H9 (cell line): ENCODE data around the gene MEX3C. TPM values are rescaled to one million over a fixed set of nuclear protein-coding genes. Genes with fewer than 3 reads are reported as not detected.

Experiments used
- DNase-seq: peaks from one replicate; pipeline ENCODE4 v3.0.0-alpha.2; 2017
- H2AFZ ChIP-seq: one replicate; pipeline ENCODE4 v1.6.1; 2013; ENCODE audit warnings: mild to moderate bottlenecking, low read length, control low read depth, moderate library complexity
- H2AK5ac ChIP-seq: 2 replicates; pipeline ENCODE4 v1.6.1; 2013; ENCODE audit warnings: low read length, control low read depth, mixed read lengths; ENCODE audit not compliant: insufficient read length
- H2BK120ac ChIP-seq: one replicate; pipeline ENCODE4 v1.6.1; 2013; ENCODE audit warnings: low read depth, mild to moderate bottlenecking, low read length, control low read depth, inconsistent platforms; ENCODE audit not compliant: poor library complexity, severe bottlenecking
- H2BK12ac ChIP-seq: 2 replicates; pipeline ENCODE4 v1.6.1; 2013; ENCODE audit warnings: low read length, control low read depth, mixed read lengths, low read depth; ENCODE audit not compliant: insufficient read length
- H2BK15ac ChIP-seq: 2 replicates; pipeline ENCODE4 v1.6.1; 2013; ENCODE audit warnings: low read depth, low read length, control low read depth
- H2BK20ac ChIP-seq: one replicate; pipeline ENCODE4 v1.6.1; 2013; ENCODE audit warnings: low read depth, mild to moderate bottlenecking, low read length, control low read depth, inconsistent platforms; ENCODE audit not compliant: poor library complexity, severe bottlenecking
- H2BK5ac ChIP-seq: 2 replicates; pipeline ENCODE4 v1.6.1; 2013; ENCODE audit warnings: low read length, control low read depth, mixed read lengths; ENCODE audit not compliant: insufficient read length
- H3K14ac ChIP-seq: 2 replicates; pipeline ENCODE4 v1.6.1; 2013; ENCODE audit warnings: low read length, control low read depth; ENCODE audit not compliant: insufficient read depth
- H3K18ac ChIP-seq: 2 replicates; pipeline ENCODE4 v1.6.1; 2013; ENCODE audit warnings: low read depth, mild to moderate bottlenecking, mixed read lengths, low read length, control low read depth; ENCODE audit not compliant: insufficient read length
- H3K23ac ChIP-seq: 2 replicates; pipeline ENCODE4 v1.6.1; 2013; ENCODE audit warnings: low read length, control low read depth, mixed read lengths, low read depth; ENCODE audit not compliant: insufficient read length
- H3K23me2 ChIP-seq: 2 replicates; pipeline ENCODE4 v1.6.1; 2013; ENCODE audit warnings: low read depth, mild to moderate bottlenecking, mixed read lengths, low read length, control low read depth; ENCODE audit not compliant: insufficient read length, poor library complexity, severe bottlenecking
- H3K27ac ChIP-seq: 2 replicates; pipeline ENCODE4 v1.5.1; 2013; ENCODE audit warnings: low read length, control low read depth, mixed read lengths, low read depth; ENCODE audit not compliant: insufficient read length
- H3K27me3 ChIP-seq: 2 replicates; pipeline ENCODE4 v1.6.1; 2013; ENCODE audit warnings: low read length, control low read depth, inconsistent platforms; ENCODE audit not compliant: insufficient read depth
- H3K4ac ChIP-seq: 2 replicates; pipeline ENCODE4 v1.6.1; 2013; ENCODE audit warnings: low read depth, mild to moderate bottlenecking, control low read depth, inconsistent platforms, low read length, moderate library complexity
- H3K4me1 ChIP-seq: 2 replicates; pipeline ENCODE4 v1.6.1; 2013; ENCODE audit warnings: low read length, control low read depth, inconsistent platforms; ENCODE audit not compliant: insufficient read depth
- H3K4me2 ChIP-seq: 2 replicates; pipeline ENCODE4 v1.6.1; 2013; ENCODE audit warnings: low read length, control low read depth, mixed read lengths; ENCODE audit not compliant: insufficient read length, insufficient read depth
- H3K56ac ChIP-seq: 2 replicates; pipeline ENCODE4 v1.6.1; 2013; ENCODE audit warnings: low read depth, mild to moderate bottlenecking, mixed read lengths, low read length, control low read depth; ENCODE audit not compliant: insufficient read length
- H3K79me1 ChIP-seq: 2 replicates; pipeline ENCODE4 v1.6.1; 2013; ENCODE audit warnings: low read depth, mild to moderate bottlenecking, moderate library complexity, low read length, control low read depth, inconsistent platforms; ENCODE audit not compliant: insufficient read depth, poor library complexity, severe bottlenecking
- H3K79me2 ChIP-seq: 2 replicates; pipeline ENCODE4 v1.6.1; 2013; ENCODE audit warnings: low read length, control low read depth, inconsistent platforms; ENCODE audit not compliant: insufficient read depth
- H3K9ac ChIP-seq: 2 replicates; pipeline ENCODE4 v1.6.1; 2013; ENCODE audit warnings: low read length, control low read depth, mixed read lengths; ENCODE audit not compliant: insufficient read length; ENCODE audit errors: extremely low read depth
- H3K9me3 ChIP-seq: one replicate; pipeline ENCODE4 v1.6.1; 2013; ENCODE audit warnings: low read depth, low read length, inconsistent platforms; ENCODE audit not compliant: control insufficient read depth
- H3T11ph ChIP-seq: one replicate; pipeline ENCODE4 v1.6.1; 2013; ENCODE audit warnings: mild to moderate bottlenecking, low read length, control low read depth, inconsistent platforms
- H4K20me1 ChIP-seq: one replicate; pipeline ENCODE4 v1.6.1; 2013; ENCODE audit not compliant: control insufficient read depth, insufficient read length, insufficient read depth
- H4K5ac ChIP-seq: 2 replicates; pipeline ENCODE4 v1.6.1; 2013; ENCODE audit warnings: low read depth, mild to moderate bottlenecking, mixed read lengths, low read length, control low read depth; ENCODE audit not compliant: insufficient read length
- H4K8ac ChIP-seq: replicated peaks from 2 replicates; pipeline ENCODE4 v1.6.1; 2013; ENCODE audit warnings: low read length, control low read depth, mixed read lengths, low read depth; ENCODE audit not compliant: insufficient read length
- H4K91ac ChIP-seq: 2 replicates; pipeline ENCODE4 v1.6.1; 2013; ENCODE audit warnings: low read depth, mild to moderate bottlenecking, moderate library complexity, mixed read lengths, low read length, control low read depth; ENCODE audit not compliant: insufficient read length
- H3K27ac Mint-ChIP-seq, 3 experiments: 2 replicates in 2 of 3; 3 replicates in 1 of 3; pipeline ENCODE4 v1.8.0; 2020 to 2021; ENCODE audit warnings: mixed read lengths in 3 of 3, mild to moderate bottlenecking in 1 of 3, moderate library complexity in 1 of 3
- H3K27me3 Mint-ChIP-seq: 2 replicates; pipeline ENCODE4 v1.8.0; 2021; ENCODE audit warnings: low read depth, mild to moderate bottlenecking, moderate library complexity, mixed read lengths
- H3K36me3 Mint-ChIP-seq, 3 experiments: 2 replicates in 2 of 3; 3 replicates in 1 of 3; pipeline ENCODE4 v1.8.0; 2020 to 2021; ENCODE audit warnings: low read depth in 3 of 3, mixed read lengths in 3 of 3; ENCODE audit not compliant: insufficient read depth in 1 of 3
- H3K4me1 Mint-ChIP-seq, 2 experiments: 2 replicates each; pipeline ENCODE4 v1.8.0; 2020; ENCODE audit warnings: mixed read lengths in 2 of 2
- H3K4me3 Mint-ChIP-seq, 2 experiments: 2 replicates in 1 of 2; 3 replicates in 1 of 2; pipeline ENCODE4 v1.8.0; 2020 to 2021; ENCODE audit warnings: mild to moderate bottlenecking in 2 of 2, mixed read lengths in 2 of 2, moderate library complexity in 1 of 2
- H3K9me3 Mint-ChIP-seq, 2 experiments: 2 replicates in 1 of 2; 3 replicates in 1 of 2; pipeline ENCODE4 v1.8.0; 2020; ENCODE audit warnings: mild to moderate bottlenecking in 2 of 2, mixed read lengths in 2 of 2, moderate library complexity in 1 of 2
- CTCF ChIP-seq: fragments of 200-600 bp; sonication (generic); conservative IDR thresholded peaks from 3 replicates; pipeline ENCODE4 v1.8.0; 2021; ENCODE audit warnings: antibody characterized with exemption, mild to moderate bottlenecking
- WGBS: extraction: QIAGEN DNeasy Blood & Tissue Kit; methylation state at CpG from one replicate; pipeline ENCODE4 v1.1.7; 2013; ENCODE audit warnings: missing lambda C conversion rate, low lambda C conversion rate, mixed read lengths; ENCODE audit not compliant: insufficient read length; ENCODE audit errors: extremely low coverage; 5-methylcytosine and 5-hydroxymethylcytosine counted together
- total RNA-seq: library from RNA; stranded (reverse); gene quantifications from 2 replicates; pipeline ENCODE4 v1.2.1, GENCODE V29; 2021

MEX3C gene
- total RNA-seq, 1 experiment from 2014 or later, result 98.1 TPM

GRCh38 chr18:51134721-51135120 is 62.8 kb downstream of the MEX3C start:
- no peak for TF ChIP-seq CTCF
- no peak overlapping the region for H3K23ac ChIP-seq
- no peaks in the 10 kb centered on the region for H3K27me3 Mint-ChIP-seq
- H3K14ac ChIP-seq, result no peak overlapping the region
- H2BK120ac ChIP-seq, result no peak overlapping the region
- H3K23me2 ChIP-seq, result no peaks in the 10 kb centered on the region
- no peak overlapping the region for H2AFZ ChIP-seq
- no peak overlapping the region for H4K8ac ChIP-seq
- no peak overlapping the region for H2BK12ac ChIP-seq
- no peak overlapping the region for H4K5ac ChIP-seq
- no peak overlapping the region for H2BK5ac ChIP-seq
- no peak overlapping the region for H3K4me2 ChIP-seq
- H4K20me1 ChIP-seq, result no peaks in the 10 kb centered on the region
- no peaks in the 10 kb centered on the region for H3K27me3 ChIP-seq
- no peak overlapping the region for H3K4ac ChIP-seq
- no peak overlapping the region for H3K56ac ChIP-seq
- H3K9me3 Mint-ChIP-seq, result no peaks in the 10 kb centered on the region
- no peak overlapping the region for H3T11ph ChIP-seq
- H2BK20ac ChIP-seq, result no peak overlapping the region
- peaks cover 15 to 19% of the 10 kb centered on the region in 2 experiments for H3K4me1 Mint-ChIP-seq
- WGBS, result no CpG with 5 or more reads among the region's 4 CpGs
- H3K36me3 Mint-ChIP-seq, result no peaks in the 10 kb centered on the region; a peak in 1 of 7 replicates
- H2BK15ac ChIP-seq, result no peak overlapping the region
- no peak for DNase-seq
- no peaks in the 10 kb centered on the region for H3K4me1 ChIP-seq
- no peak overlapping the region for H3K18ac ChIP-seq
- no peak overlapping the region for H4K91ac ChIP-seq
- H3K9me3 ChIP-seq, result no peaks in the 10 kb centered on the region
- no peak overlapping the region for H3K4me3 Mint-ChIP-seq
- H3K79me1 ChIP-seq, result no peaks in the 10 kb centered on the region
- H3K27ac Mint-ChIP-seq, result no peak overlapping the region
- H3K79me2 ChIP-seq, result no peaks in the 10 kb centered on the region
- no peak overlapping the region for H3K27ac ChIP-seq
- H2AK5ac ChIP-seq, result no peak overlapping the region
- H3K9ac ChIP-seq, result no peak overlapping the region
